Measurements from ENCODE around the gene OVOL1. TPM values are rescaled to one million over a fixed set of nuclear protein-coding genes. Genes with fewer than 3 reads are reported as not detected.

Gene OVOL1
- total RNA-seq, 3 donors from 2014 or later (not counting 1 experiment from before 2014, with no cell fraction given): 0.11 to 0.12 TPM; not detected in 1

DNA sequence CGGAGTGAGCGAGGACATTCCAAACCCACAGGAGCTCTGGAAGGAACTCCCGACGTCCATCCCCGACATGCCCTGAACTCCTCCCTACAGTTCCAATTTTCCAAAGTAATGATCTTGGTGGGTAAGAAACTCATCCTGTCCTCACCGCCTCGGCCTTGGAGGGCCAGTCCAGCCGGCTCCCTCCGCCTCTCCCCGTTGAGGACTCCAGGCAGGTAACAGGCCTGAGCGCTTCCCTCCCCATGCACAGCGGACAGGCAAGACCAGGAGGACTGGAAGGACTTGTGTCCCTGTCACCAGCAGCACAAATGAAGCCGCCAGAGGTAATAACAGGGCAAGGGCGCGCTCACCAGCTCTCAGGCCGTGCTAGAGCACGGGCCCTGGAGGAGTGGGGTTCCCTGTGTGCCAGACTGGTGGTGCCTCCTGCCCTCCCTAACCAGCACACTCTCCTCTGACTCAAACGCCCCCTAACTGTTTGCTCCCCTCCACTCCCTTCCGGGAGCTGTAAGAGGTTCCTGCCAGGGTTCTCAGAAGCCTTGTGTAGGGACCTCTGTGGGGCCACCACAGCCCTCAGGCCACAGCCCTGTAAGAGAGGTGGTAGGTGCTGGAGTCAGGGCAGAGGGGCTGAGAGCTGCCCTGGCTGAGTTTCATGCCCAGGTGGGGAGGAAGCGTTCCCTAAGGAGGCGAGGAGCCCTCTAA is 17.1 kb downstream of the OVOL1 start:
- TF ChIP-seq, protein P1, sequence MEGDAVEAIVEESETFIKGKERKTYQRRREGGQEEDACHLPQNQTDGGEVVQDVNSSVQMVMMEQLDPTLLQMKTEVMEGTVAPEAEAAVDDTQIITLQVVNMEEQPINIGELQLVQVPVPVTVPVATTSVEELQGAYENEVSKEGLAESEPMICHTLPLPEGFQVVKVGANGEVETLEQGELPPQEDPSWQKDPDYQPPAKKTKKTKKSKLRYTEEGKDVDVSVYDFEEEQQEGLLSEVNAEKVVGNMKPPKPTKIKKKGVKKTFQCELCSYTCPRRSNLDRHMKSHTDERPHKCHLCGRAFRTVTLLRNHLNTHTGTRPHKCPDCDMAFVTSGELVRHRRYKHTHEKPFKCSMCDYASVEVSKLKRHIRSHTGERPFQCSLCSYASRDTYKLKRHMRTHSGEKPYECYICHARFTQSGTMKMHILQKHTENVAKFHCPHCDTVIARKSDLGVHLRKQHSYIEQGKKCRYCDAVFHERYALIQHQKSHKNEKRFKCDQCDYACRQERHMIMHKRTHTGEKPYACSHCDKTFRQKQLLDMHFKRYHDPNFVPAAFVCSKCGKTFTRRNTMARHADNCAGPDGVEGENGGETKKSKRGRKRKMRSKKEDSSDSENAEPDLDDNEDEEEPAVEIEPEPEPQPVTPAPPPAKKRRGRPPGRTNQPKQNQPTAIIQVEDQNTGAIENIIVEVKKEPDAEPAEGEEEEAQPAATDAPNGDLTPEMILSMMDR (IDR thresholded peaks at IDR 0.05): no peak
- H3K27me3 ChIP-seq (ENCODE audit: control insufficient read depth, insufficient read depth, low read length): peaks cover 7% of the 10 kb centered on the region
- 64% methylated on average over 20 of the region's 21 CpGs for WGBS (ENCODE audit: insufficient coverage)
- H3K4me1 ChIP-seq (ENCODE audit: control insufficient read depth, insufficient read depth, low read length): no peaks in the 10 kb centered on the region
- H3K4me1 Mint-ChIP-seq: no peaks in the 10 kb centered on the region
- DNase-seq (no peak), ATAC-seq (no peak)
- no peak overlapping the region for H3K27ac ChIP-seq (ENCODE audit: low read length)
- H3K9me3 ChIP-seq (ENCODE audit: control insufficient read depth, insufficient read depth, low read length): no peaks in the 10 kb centered on the region
- no peak overlapping the region for H3K27ac Mint-ChIP-seq
- H3K36me3 ChIP-seq (ENCODE audit: control insufficient read depth, insufficient read depth, low read length): no peaks in the 10 kb centered on the region
- intact Hi-C loops (cut with micrococcal nuclease): no loop called here
- no peak overlapping the region for H3K4me3 ChIP-seq (ENCODE audit: low read length)
- H3K9me3 Mint-ChIP-seq: no peaks in the 10 kb centered on the region
- H3K27me3 Mint-ChIP-seq (ENCODE audit: low read depth in 2 of 2): peaks cover 24 to 30% of the 10 kb centered on the region in 2 donors
- H3K36me3 Mint-ChIP-seq: no peaks in the 10 kb centered on the region
- no peak overlapping the region for H3K4me3 Mint-ChIP-seq

DNA sequence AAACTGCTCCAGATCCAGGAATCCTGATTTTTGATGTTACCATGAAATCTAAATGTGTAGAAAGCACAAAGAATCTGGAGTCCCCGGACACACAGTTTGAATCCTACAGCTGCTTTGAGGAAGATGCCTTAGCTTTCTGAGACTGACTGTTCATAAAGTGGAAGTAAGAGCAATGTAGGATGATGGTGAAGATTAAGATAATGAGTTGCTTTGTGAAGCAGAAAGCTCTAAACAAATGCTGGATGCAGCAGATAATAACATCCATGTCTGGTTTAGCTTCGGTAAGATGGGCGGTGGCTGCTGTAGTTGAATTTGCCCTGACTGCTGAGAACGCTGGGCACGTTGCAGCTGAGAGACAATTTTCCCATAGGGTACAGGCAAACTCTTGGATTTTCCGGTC is 20.1 kb downstream of the OVOL1 start:
- Mint-ChIP-seq H3K27ac (no peak overlapping the region), H3K4me1 (no peaks in the 10 kb centered on the region), H3K9me3 (no peaks in the 10 kb centered on the region), H3K4me3 (no peak overlapping the region), H3K36me3 (no peaks in the 10 kb centered on the region), H3K27me3 (ENCODE audit: low read depth in 2 of 2) (peaks cover 22 to 23% of the 10 kb centered on the region in 2 donors)
- H3K4me1 ChIP-seq (ENCODE audit: control insufficient read depth, insufficient read depth, low read length): no peaks in the 10 kb centered on the region
- H3K36me3 ChIP-seq (ENCODE audit: control insufficient read depth, insufficient read depth, low read length): no peaks in the 10 kb centered on the region
- H3K27me3 ChIP-seq (ENCODE audit: control insufficient read depth, insufficient read depth, low read length): peaks cover 7% of the 10 kb centered on the region
- TF ChIP-seq, protein P1 (IDR thresholded peaks at IDR 0.05): no peak
- no peak overlapping the region for H3K27ac ChIP-seq (ENCODE audit: low read length)
- DNase-seq (no peak), ATAC-seq (no peak)
- H3K4me3 ChIP-seq (ENCODE audit: low read length): no peak overlapping the region
- no peaks in the 10 kb centered on the region for H3K9me3 ChIP-seq (ENCODE audit: control insufficient read depth, insufficient read depth, low read length)
- 77% methylated on average over 6 of the region's 6 CpGs for WGBS (ENCODE audit: insufficient coverage)
- intact Hi-C loops (cut with micrococcal nuclease): no loop called here

DNA sequence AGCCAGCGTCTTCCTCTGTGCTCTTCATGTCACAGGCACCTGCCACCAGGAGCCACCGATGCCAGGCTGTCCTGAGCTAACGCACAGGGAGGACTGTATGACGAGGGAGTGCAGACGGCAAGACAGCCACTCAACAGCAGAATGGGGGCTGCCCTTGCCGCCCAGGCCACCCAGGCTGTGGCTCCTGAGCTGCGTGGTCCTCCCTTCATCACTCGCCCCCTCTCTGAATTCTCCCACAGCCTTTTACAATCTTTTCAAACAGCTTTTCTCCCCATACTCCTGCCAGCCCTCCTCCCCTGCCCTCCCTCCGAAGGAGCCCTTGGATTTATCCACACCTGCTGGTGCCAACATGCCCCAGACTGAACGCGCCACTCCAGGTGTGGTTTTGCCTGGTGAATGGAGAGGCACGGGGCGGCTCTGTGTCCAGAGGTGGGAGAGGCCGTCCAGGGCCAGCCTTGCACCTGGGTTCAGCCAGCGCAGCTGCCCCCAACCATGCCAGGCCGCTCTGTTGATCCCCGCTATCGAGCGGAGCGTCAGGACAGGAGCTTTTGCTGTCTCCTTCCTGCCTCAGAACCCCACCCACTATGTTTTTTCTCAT is 22.0 kb downstream of the OVOL1 start:
- intact Hi-C loops (cut with micrococcal nuclease): no loop called here
- H3K27ac Mint-ChIP-seq: no peak overlapping the region
- no peak overlapping the region for H3K27ac ChIP-seq (ENCODE audit: low read length)
- peaks cover 9 to 14% of the 10 kb centered on the region in 2 donors for H3K27me3 Mint-ChIP-seq (ENCODE audit: low read depth in 2 of 2)
- no peak for DNase-seq
- no peak overlapping the region for H3K4me3 Mint-ChIP-seq
- peaks cover 3% of the 10 kb centered on the region for H3K27me3 ChIP-seq (ENCODE audit: control insufficient read depth, insufficient read depth, low read length)
- 84% methylated on average over 20 of the region's 20 CpGs for WGBS (ENCODE audit: insufficient coverage)
- no peaks in the 10 kb centered on the region for H3K36me3 ChIP-seq (ENCODE audit: control insufficient read depth, insufficient read depth, low read length)
- H3K9me3 ChIP-seq (ENCODE audit: control insufficient read depth, insufficient read depth, low read length): no peaks in the 10 kb centered on the region
- no peak overlapping the region for H3K4me3 ChIP-seq (ENCODE audit: low read length)
- ATAC-seq: no peak
- no peaks in the 10 kb centered on the region for H3K4me1 ChIP-seq (ENCODE audit: control insufficient read depth, insufficient read depth, low read length)
- no peaks in the 10 kb centered on the region for H3K4me1 Mint-ChIP-seq
- no peaks in the 10 kb centered on the region for H3K9me3 Mint-ChIP-seq
- TF ChIP-seq, protein P1 (IDR thresholded peaks at IDR 0.05): no peak
- no peaks in the 10 kb centered on the region for H3K36me3 Mint-ChIP-seq

All from natural killer cell (primary cell).